GM21390 (cell line): ENCODE measurements around the gene MSRB3.
"Not testable (repeated sequence)": the region's sequence is repeated elsewhere in the genome, so short reads cannot be mapped to it uniquely, and the experiment has no call there.

Experiments
- ATAC-seq: cut with Tn5 transposase; IDR thresholded peaks from one replicate; pipeline ENCODE4 v1.9.1; 2021; ENCODE audit not compliant: unreplicated experiment

MSRB3 gene

GRCh38 chr12:65450625-65451024, 172.1 kb downstream of the MSRB3 start:
- ATAC-seq, result no peak

- no peak for ATAC-seq
Measured at GRCh38 chr12:65454115-65454787, 175.8 kb downstream of the MSRB3 start.

- not testable (repeated sequence) for ATAC-seq
Measured at GRCh38 chr12:65457341-65457740, 178.9 kb downstream of the MSRB3 start.

GRCh38 chr12:65458718-65459117, 180.2 kb downstream of the MSRB3 start:
- no peak for ATAC-seq

- no peak for ATAC-seq
Measured at GRCh38 chr12:65459545-65459944, 181.1 kb downstream of the MSRB3 start.

GRCh38 chr12:65460063-65460462, 181.6 kb downstream of the MSRB3 start:
- ATAC-seq, result no peak

- ATAC-seq, result no peak
Measured at GRCh38 chr12:65461017-65461416, 182.5 kb downstream of the MSRB3 start.

- no peak for ATAC-seq
Measured at GRCh38 chr12:65462484-65462883, 184.0 kb downstream of the MSRB3 start.

- ATAC-seq, result no peak
Measured at GRCh38 chr12:65463082-65463481, 184.6 kb downstream of the MSRB3 start.

GRCh38 chr12:65463611-65464010, 185.1 kb downstream of the MSRB3 start:
- ATAC-seq, result no peak

GRCh38 chr12:65464930-65465329, 186.4 kb downstream of the MSRB3 start:
- ATAC-seq, result no peak

- ATAC-seq, result no peak
Measured at GRCh38 chr12:65465766-65466547, 187.5 kb downstream of the MSRB3 start.

- ATAC-seq, result no peak
Measured at GRCh38 chr12:65466911-65467310, 188.4 kb downstream of the MSRB3 start.

- ATAC-seq, result no peak
Measured at GRCh38 chr12:65470256-65470655, 191.8 kb downstream of the MSRB3 start.

GRCh38 chr12:65472079-65472478, 193.6 kb downstream of the MSRB3 start:
- ATAC-seq, result no peak

GRCh38 chr12:65474831-65475230, 196.3 kb downstream of the MSRB3 start:
- no peak for ATAC-seq

- no peak for ATAC-seq
Measured at GRCh38 chr12:65477721-65478120, 199.2 kb downstream of the MSRB3 start.

- ATAC-seq, result not testable (repeated sequence)
Measured at GRCh38 chr12:65483891-65484516, 205.5 kb downstream of the MSRB3 start.

- no peak for ATAC-seq
Measured at GRCh38 chr12:65488197-65488596, 209.7 kb downstream of the MSRB3 start.

- ATAC-seq, result no peak
Measured at GRCh38 chr12:65490250-65490649, 211.8 kb downstream of the MSRB3 start.

GRCh38 chr12:65492998-65493912, 214.8 kb downstream of the MSRB3 start:
- ATAC-seq, result no peak
